ENCODE measurements around the gene MAP1LC3B.

- TF ChIP-seq EZH2 (IDR thresholded peaks at IDR 0.05; ENCODE audit: insufficient read depth, poor library complexity, severe bottlenecking) (no peak), EZH2phosphoT487 (IDR thresholded peaks at IDR 0.05; ENCODE audit: insufficient read depth, low read depth) (no peak)
These were observed 56.7 kb downstream of the MAP1LC3B start for GRCh38 chr16:87448866-87449265.

All from GM23248 (cell line).